WERI-Rb-1 (cell line): ENCODE measurements around the gene TSPAN18.
A peak's percentile ranks its signal among the peaks of the same experiment; 100 is the strongest.

Experiments
- DNase-seq: peaks from one replicate; pipeline ENCODE4 v3.0.0-alpha.2; 2020
- H3K27ac ChIP-seq: fragments of 250-450 bp; sonication (Bioruptor Pico); 2 replicates; pipeline ENCODE4 v1.5.1; 2020; ENCODE audit warnings: mild to moderate bottlenecking, moderate library complexity
- H3K27me3 ChIP-seq: fragments of 250-450 bp; sonication (Bioruptor Pico); 2 replicates; pipeline ENCODE4 v1.5.1; 2021; ENCODE audit warnings: mild to moderate bottlenecking, low read depth, moderate library complexity; ENCODE audit not compliant: insufficient read depth, severe bottlenecking
- H3K36me3 ChIP-seq: fragments of 250-450 bp; sonication (Bioruptor Pico); 2 replicates; pipeline ENCODE4 v1.5.1; 2020; ENCODE audit warnings: mild to moderate bottlenecking, moderate library complexity
- H3K4me3 ChIP-seq: 2 replicates; pipeline ENCODE4 v1.5.1; 2011; ENCODE audit warnings: low read depth, mild to moderate bottlenecking, control low read depth, low read length
- H3K9me3 ChIP-seq: fragments of 250-450 bp; sonication (Bioruptor Pico); 2 replicates; pipeline ENCODE4 v1.5.1; 2021; ENCODE audit warnings: mild to moderate bottlenecking, moderate library complexity; ENCODE audit not compliant: severe bottlenecking
- CTCF ChIP-seq: IDR thresholded peaks from 2 replicates; pipeline ENCODE4 v1.5.1; 2011; ENCODE audit warnings: low read depth, mild to moderate bottlenecking, control low read depth, inconsistent platforms, low read length

The TSPAN18 gene

GRCh38 chr11:44755556-44756523 lies 29.1 kb downstream of the TSPAN18 start:
- Histone ChIP-seq H3K27me3 (no peaks in the 10 kb centered on the region), H3K36me3 (no peaks in the 10 kb centered on the region), H3K4me3 (no peak overlapping the region), H3K27ac (no peak overlapping the region), H3K9me3 (peaks cover 8% of the 10 kb centered on the region)
- no peak for DNase-seq
- no peak for TF ChIP-seq CTCF

- Histone ChIP-seq H3K4me3 (no peak overlapping the region), H3K9me3 (peaks cover 8% of the 10 kb centered on the region), H3K27me3 (no peaks in the 10 kb centered on the region), H3K27ac (no peak overlapping the region), H3K36me3 (no peaks in the 10 kb centered on the region)
- TF ChIP-seq CTCF = no peak
- no peak for DNase-seq
These were observed 32.2 kb downstream of the TSPAN18 start for GRCh38 chr11:44758983-44759382.

- Histone ChIP-seq H3K4me3 (no peak overlapping the region), H3K36me3 (no peaks in the 10 kb centered on the region; the same call in 1 of the 2 replicates), H3K27ac (no peak overlapping the region), H3K27me3 (no peaks in the 10 kb centered on the region), H3K9me3 (peaks cover 8% of the 10 kb centered on the region)
- DNase-seq = no peak
- no peak for TF ChIP-seq CTCF
These were observed 33.1 kb downstream of the TSPAN18 start for GRCh38 chr11:44759743-44760476.

- TF ChIP-seq CTCF = no peak
- no peak for DNase-seq
- no peak overlapping the region; the same call in 1 of the 2 replicates for H3K27ac ChIP-seq
These were observed 33.7 kb downstream of the TSPAN18 start for GRCh38 chr11:44760477-44760872.

GRCh38 chr11:44760917-44761550 lies 34.3 kb downstream of the TSPAN18 start:
- Histone ChIP-seq H3K27ac (peak overlapping the region; percentile 33), H3K9me3 (peaks cover 8% of the 10 kb centered on the region), H3K36me3 (peaks cover 6% of the 10 kb centered on the region), H3K4me3 (no peak overlapping the region), H3K27me3 (no peaks in the 10 kb centered on the region)
- TF ChIP-seq CTCF = peak; percentile 63
- no peak for DNase-seq

More at GRCh38 chr11:44760477-44760872, 33.7 kb downstream of the TSPAN18 start:
- peaks cover 2% of the 10 kb centered on the region for H3K36me3 ChIP-seq
- H3K9me3 ChIP-seq = peaks cover 8% of the 10 kb centered on the region
- H3K27me3 ChIP-seq = no peaks in the 10 kb centered on the region
- no peak overlapping the region for H3K4me3 ChIP-seq
